Measurements from ENCODE around the gene RBSN.

- TF ChIP-seq POLR2AphosphoS5 (IDR thresholded peaks at IDR 0.05; ENCODE audit: low read depth, low read length) (no peak), POLR2A (IDR thresholded peaks at IDR 0.05; ENCODE audit: borderline replicate concordance, extremely low read depth, insufficient read depth, insufficient read length) (no peak), YY1 (IDR thresholded peaks at IDR 0.05; ENCODE audit: extremely low read depth, insufficient replicate concordance, low read depth, low read length) (no peak), EGR1 (IDR thresholded peaks at IDR 0.05; ENCODE audit: low read depth) (no peak), REST (IDR thresholded peaks at IDR 0.05; ENCODE audit: low read depth) (no peak), ZBTB33 (IDR thresholded peaks at IDR 0.05; ENCODE audit: extremely low read depth, insufficient replicate concordance, low read length) (no peak), MAX (IDR thresholded peaks at IDR 0.05) (no peak), FOSL1 (IDR thresholded peaks at IDR 0.05; ENCODE audit: low read depth) (no peak), SRF (IDR thresholded peaks at IDR 0.05; ENCODE audit: low read depth) (no peak)
- TF ChIP-seq, protein P1, sequence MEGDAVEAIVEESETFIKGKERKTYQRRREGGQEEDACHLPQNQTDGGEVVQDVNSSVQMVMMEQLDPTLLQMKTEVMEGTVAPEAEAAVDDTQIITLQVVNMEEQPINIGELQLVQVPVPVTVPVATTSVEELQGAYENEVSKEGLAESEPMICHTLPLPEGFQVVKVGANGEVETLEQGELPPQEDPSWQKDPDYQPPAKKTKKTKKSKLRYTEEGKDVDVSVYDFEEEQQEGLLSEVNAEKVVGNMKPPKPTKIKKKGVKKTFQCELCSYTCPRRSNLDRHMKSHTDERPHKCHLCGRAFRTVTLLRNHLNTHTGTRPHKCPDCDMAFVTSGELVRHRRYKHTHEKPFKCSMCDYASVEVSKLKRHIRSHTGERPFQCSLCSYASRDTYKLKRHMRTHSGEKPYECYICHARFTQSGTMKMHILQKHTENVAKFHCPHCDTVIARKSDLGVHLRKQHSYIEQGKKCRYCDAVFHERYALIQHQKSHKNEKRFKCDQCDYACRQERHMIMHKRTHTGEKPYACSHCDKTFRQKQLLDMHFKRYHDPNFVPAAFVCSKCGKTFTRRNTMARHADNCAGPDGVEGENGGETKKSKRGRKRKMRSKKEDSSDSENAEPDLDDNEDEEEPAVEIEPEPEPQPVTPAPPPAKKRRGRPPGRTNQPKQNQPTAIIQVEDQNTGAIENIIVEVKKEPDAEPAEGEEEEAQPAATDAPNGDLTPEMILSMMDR (IDR thresholded peaks at IDR 0.05 in 2 of 3, conservative IDR thresholded peaks at IDR 0.05 in 1 of 3; ENCODE audit: borderline replicate concordance in 1 of 3, insufficient read depth in 1 of 3, low read depth in 2 of 3, low read length in 2 of 3): no peak
These were observed 42.1 kb downstream of the RBSN start for GRCh38 chr3:15056676-15057404.

All from HCT116 (cell line).